HFF-Myc (cell line): ENCODE results near the gene PSTPIP2.
"Not testable (repeated sequence)": the region's sequence is repeated elsewhere in the genome, so short reads cannot be mapped to it uniquely, and the experiment has no call there.

Experiments used
- DNase-seq: peaks from one replicate; pipeline ENCODE4 v3.0.0-alpha.2; 2011; ENCODE audit warnings: low read depth; ENCODE audit errors: extremely low read depth
- H3K4me3 ChIP-seq: replicated peaks from 2 replicates; pipeline ENCODE4 v1.5.1; 2011; ENCODE audit warnings: low read depth, mild to moderate bottlenecking, control low read depth, low read length
- CTCF ChIP-seq: IDR thresholded peaks from 2 replicates; pipeline ENCODE4 v1.5.1; 2012; ENCODE audit warnings: mild to moderate bottlenecking, low read depth, low read length, control low read depth; ENCODE audit errors: missing control alignments

The PSTPIP2 gene

GRCh38 chr18:45993438-45993837 is 78.6 kb downstream of the PSTPIP2 start:
- TF ChIP-seq CTCF = no peak
- H3K4me3 ChIP-seq = no peak overlapping the region
- peak; percentile 66 for DNase-seq

- not testable (repeated sequence) for DNase-seq, H3K4me3 ChIP-seq
Observed at GRCh38 chr18:45992527-45992926, 79.5 kb downstream of the PSTPIP2 start.

GRCh38 chr18:45991788-45992187 is 80.3 kb downstream of the PSTPIP2 start:
- DNase-seq = no peak
- H3K4me3 ChIP-seq = no peak overlapping the region
- no peak for TF ChIP-seq CTCF

GRCh38 chr18:45984546-45985235 is 87.4 kb downstream of the PSTPIP2 start:
- DNase-seq = no peak
- H3K4me3 ChIP-seq = no peak overlapping the region
- TF ChIP-seq CTCF = no peak

GRCh38 chr18:45981821-45982220 is 90.2 kb downstream of the PSTPIP2 start:
- DNase-seq = no peak
- H3K4me3 ChIP-seq = no peak overlapping the region
- TF ChIP-seq CTCF = no peak

- no peak for TF ChIP-seq CTCF
- H3K4me3 ChIP-seq = no peak overlapping the region
- DNase-seq = no peak
Observed at GRCh38 chr18:45980229-45980628, 91.8 kb downstream of the PSTPIP2 start.

- DNase-seq = no peak
- H3K4me3 ChIP-seq = no peak overlapping the region
- TF ChIP-seq CTCF = no peak
Observed at GRCh38 chr18:45978084-45978483, 94.0 kb downstream of the PSTPIP2 start.
